ENCODE measurements around the gene ZNF778.

DNA sequence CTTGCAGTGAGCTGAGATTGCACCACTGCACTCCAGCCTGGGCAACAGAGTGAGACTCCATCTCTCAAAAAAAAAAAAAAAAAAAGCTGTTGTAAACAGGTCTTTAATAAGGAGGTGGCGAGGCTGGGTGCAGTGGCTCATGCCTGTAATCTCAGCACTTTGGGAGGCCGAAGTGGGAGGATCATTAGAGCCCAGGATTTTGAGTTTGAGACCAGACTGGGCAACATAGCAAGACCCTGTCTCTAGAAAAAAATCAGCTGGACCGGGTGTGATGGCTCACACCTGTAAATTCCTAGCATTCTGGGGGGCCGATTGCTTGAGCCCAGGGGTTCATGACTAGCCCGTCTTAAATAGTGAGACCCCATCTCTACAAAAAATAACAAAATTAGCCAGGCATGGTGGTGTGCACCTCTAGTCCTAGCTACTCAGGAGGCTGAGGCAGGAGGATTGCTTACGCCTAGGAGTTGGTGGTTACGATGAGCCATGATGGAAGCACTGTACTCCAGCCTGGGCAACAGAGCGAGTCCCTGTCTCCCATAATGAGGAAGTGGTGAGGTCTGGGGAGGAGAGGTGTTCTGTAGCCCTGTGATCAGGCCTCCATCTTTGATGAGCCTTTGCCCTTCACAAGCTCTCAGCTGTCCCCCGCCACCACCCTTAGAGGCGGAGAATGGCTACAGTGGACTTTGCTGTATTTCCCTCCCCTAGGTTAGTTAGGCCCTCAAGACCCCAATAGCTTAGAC lies 36.2 kb downstream of the ZNF778 start:
- TF ChIP-seq, protein P1, sequence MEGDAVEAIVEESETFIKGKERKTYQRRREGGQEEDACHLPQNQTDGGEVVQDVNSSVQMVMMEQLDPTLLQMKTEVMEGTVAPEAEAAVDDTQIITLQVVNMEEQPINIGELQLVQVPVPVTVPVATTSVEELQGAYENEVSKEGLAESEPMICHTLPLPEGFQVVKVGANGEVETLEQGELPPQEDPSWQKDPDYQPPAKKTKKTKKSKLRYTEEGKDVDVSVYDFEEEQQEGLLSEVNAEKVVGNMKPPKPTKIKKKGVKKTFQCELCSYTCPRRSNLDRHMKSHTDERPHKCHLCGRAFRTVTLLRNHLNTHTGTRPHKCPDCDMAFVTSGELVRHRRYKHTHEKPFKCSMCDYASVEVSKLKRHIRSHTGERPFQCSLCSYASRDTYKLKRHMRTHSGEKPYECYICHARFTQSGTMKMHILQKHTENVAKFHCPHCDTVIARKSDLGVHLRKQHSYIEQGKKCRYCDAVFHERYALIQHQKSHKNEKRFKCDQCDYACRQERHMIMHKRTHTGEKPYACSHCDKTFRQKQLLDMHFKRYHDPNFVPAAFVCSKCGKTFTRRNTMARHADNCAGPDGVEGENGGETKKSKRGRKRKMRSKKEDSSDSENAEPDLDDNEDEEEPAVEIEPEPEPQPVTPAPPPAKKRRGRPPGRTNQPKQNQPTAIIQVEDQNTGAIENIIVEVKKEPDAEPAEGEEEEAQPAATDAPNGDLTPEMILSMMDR (CRISPR knock-in tag; IDR thresholded peaks at IDR 0.05) = no peak
- TF ChIP-seq JUNB (CRISPR knock-in tag; IDR thresholded peaks at IDR 0.05; ENCODE audit: borderline replicate concordance) (no peak), KMT2B (CRISPR knock-in tag; IDR thresholded peaks at IDR 0.05) (no peak), ELF1 (CRISPR knock-in tag; IDR thresholded peaks at IDR 0.05) (no peak), BRCA1 (CRISPR knock-in tag; IDR thresholded peaks at IDR 0.05) (no peak), TRIM24 (CRISPR knock-in tag; IDR thresholded peaks at IDR 0.05) (no peak), AHR (CRISPR knock-in tag; IDR thresholded peaks at IDR 0.05) (no peak), ZKSCAN5 (CRISPR knock-in tag; IDR thresholded peaks at IDR 0.05) (no peak), ZNF230 (CRISPR knock-in tag; IDR thresholded peaks at IDR 0.05) (no peak)

All from HepG2 (cell line).